GM23338 (cell line): ENCODE measurements around the gene DAPK1. TPM values are rescaled to one million over a fixed set of nuclear protein-coding genes. Genes with fewer than 3 reads are reported as not detected.

Experiments used
- ATAC-seq: fragments of 200-7000 bp; cut with Tn5 transposase; 3 replicates; pipeline ENCODE4 v1.9.1; 2020
- DNase-seq: peaks from one replicate; pipeline ENCODE4 v3.0.0-alpha.2; 2015; ENCODE audit warnings: low spot score
- H2AFZ ChIP-seq: fragments of 200-600 bp; sonication (generic); 2 replicates; pipeline ENCODE4 v1.8.0; 2016; ENCODE audit warnings: antibody characterized with exemption, mild to moderate bottlenecking, moderate library complexity
- H3F3A ChIP-seq: fragments of 200-600 bp; sonication (generic); replicated peaks from 2 replicates; pipeline ENCODE4 v1.8.0; 2017; ENCODE audit warnings: antibody characterized with exemption, mixed run types, low read depth
- H3K27ac ChIP-seq: fragments of 200-600 bp; sonication (generic); 2 replicates; pipeline ENCODE4 v1.6.1; 2016; ENCODE audit warnings: low read depth
- H3K27me3 ChIP-seq: fragments of 200-600 bp; sonication (generic); 2 replicates; pipeline ENCODE4 v1.8.0; 2016; ENCODE audit warnings: mild to moderate bottlenecking, mixed run types, moderate library complexity; ENCODE audit not compliant: insufficient read depth
- H3K36me3 ChIP-seq: fragments of 200-600 bp; sonication (generic); 2 replicates; pipeline ENCODE4 v1.8.0; 2016; ENCODE audit warnings: mild to moderate bottlenecking; ENCODE audit not compliant: insufficient read depth
- H3K4me1 ChIP-seq: fragments of 200-600 bp; sonication (generic); 2 replicates; pipeline ENCODE4 v1.8.0; 2016; ENCODE audit warnings: mild to moderate bottlenecking, moderate library complexity; ENCODE audit not compliant: insufficient read depth
- H3K4me2 ChIP-seq: fragments of 200-600 bp; sonication (generic); 2 replicates; pipeline ENCODE4 v1.7.1; 2017; ENCODE audit warnings: mixed run types
- H3K4me3 ChIP-seq: fragments of 200-600 bp; sonication (generic); 2 replicates; pipeline ENCODE4 v1.6.1; 2016; ENCODE audit warnings: mixed run types
- H3K79me2 ChIP-seq: fragments of 200-600 bp; sonication (generic); replicated peaks from 2 replicates; pipeline ENCODE4 v1.8.0; 2017; ENCODE audit warnings: mild to moderate bottlenecking; ENCODE audit not compliant: insufficient read depth
- H3K9me2 ChIP-seq: fragments of 200-600 bp; sonication (generic); 2 replicates; pipeline ENCODE4 v1.8.0; 2017; ENCODE audit not compliant: insufficient read depth
- H4K20me1 ChIP-seq: fragments of 200-600 bp; sonication (generic); replicated peaks from 2 replicates; pipeline ENCODE4 v1.8.0; 2017; ENCODE audit warnings: mild to moderate bottlenecking; ENCODE audit not compliant: insufficient read depth
- H3K27ac Mint-ChIP-seq: 2 replicates; pipeline ENCODE4 v1.8.0; 2020; ENCODE audit warnings: inconsistent platforms, mild to moderate bottlenecking, moderate library complexity, mixed read lengths
- H3K27me3 Mint-ChIP-seq: 3 replicates; pipeline ENCODE4 v1.8.0; 2022; ENCODE audit warnings: low read depth, mild to moderate bottlenecking, moderate library complexity, mixed read lengths, inconsistent platforms; ENCODE audit not compliant: insufficient read depth, poor library complexity
- H3K36me3 Mint-ChIP-seq: 3 replicates; pipeline ENCODE4 v1.8.0; 2021; ENCODE audit warnings: low read depth, mild to moderate bottlenecking, inconsistent platforms, moderate library complexity, mixed read lengths
- H3K4me1 Mint-ChIP-seq: 3 replicates; pipeline ENCODE4 v1.8.0; 2020; ENCODE audit warnings: mild to moderate bottlenecking, inconsistent platforms, mixed read lengths
- H3K4me3 Mint-ChIP-seq: 3 replicates; pipeline ENCODE4 v1.8.0; 2021; ENCODE audit warnings: moderate library complexity, mild to moderate bottlenecking, inconsistent platforms, mixed read lengths
- H3K9me3 Mint-ChIP-seq: 3 replicates; pipeline ENCODE4 v1.8.0; 2020; ENCODE audit warnings: moderate library complexity, mild to moderate bottlenecking, inconsistent platforms, mixed read lengths
- CREB1 ChIP-seq: fragments of 250-450 bp; sonication (Bioruptor Pico); IDR thresholded peaks from 2 replicates; pipeline ENCODE4 v1.5.0; 2020; ENCODE audit warnings: low read depth, mild to moderate bottlenecking, moderate library complexity
- EZH2 ChIP-seq: fragments of 200-600 bp; sonication (generic); IDR thresholded peaks from one replicate; pipeline ENCODE4 v1.8.0; 2017; ENCODE audit warnings: antibody characterized with exemption, mild to moderate bottlenecking, low read depth; ENCODE audit not compliant: unreplicated experiment
- EZH2phosphoT487 ChIP-seq: fragments of 200-600 bp; sonication (generic); IDR thresholded peaks from one replicate; pipeline ENCODE4 v1.8.1; 2018; ENCODE audit warnings: antibody characterized with exemption; ENCODE audit not compliant: unreplicated experiment
- JUNB ChIP-seq: IDR thresholded peaks from one replicate; pipeline ENCODE4 v1.6.1; 2016; ENCODE audit warnings: antibody characterized with exemption; ENCODE audit not compliant: unreplicated experiment
- NANOG ChIP-seq: IDR thresholded peaks from 2 replicates; pipeline ENCODE4 v1.6.1; 2016; ENCODE audit warnings: antibody characterized with exemption, borderline replicate concordance
- POLR2AphosphoS5 ChIP-seq: IDR thresholded peaks from 2 replicates; pipeline ENCODE4 v1.6.1; 2016; ENCODE audit warnings: antibody characterized with exemption, low read depth
- STAT1 ChIP-seq: IDR thresholded peaks from one replicate; pipeline ENCODE4 v1.6.1; 2016; ENCODE audit warnings: antibody characterized with exemption; ENCODE audit not compliant: unreplicated experiment
- ZNF114 ChIP-seq: fragments of 250-450 bp; sonication (Bioruptor Pico); IDR thresholded peaks from 2 replicates; pipeline ENCODE4 v1.5.0; 2020; ENCODE audit warnings: mild to moderate bottlenecking, moderate library complexity
- ZNF331 ChIP-seq: fragments of 250-450 bp; sonication (Bioruptor Pico); IDR thresholded peaks from 2 replicates; pipeline ENCODE4 v1.5.0; 2020; ENCODE audit warnings: low read depth, mild to moderate bottlenecking, moderate library complexity
- polyA plus RNA-seq: library from polyadenylated mRNA; unstranded; fragments of >200 nt; fragmentation: Nextera tagmentation; extraction: Ambion mirVana; gene quantifications from 2 replicates; pipeline ENCODE4 v1.2.1, GENCODE V29; 2016
- total RNA-seq: library from RNA; depleted of rRNA; stranded (reverse); fragments of >200 nt; shearing (Covaris generic); gene quantifications from 2 replicates; pipeline ENCODE4 v1.2.3, GENCODE V29; 2014
- TF ChIP-seq, protein P1 (sequence below): IDR thresholded peaks from one replicate; pipeline ENCODE4 v1.6.1; 2018; ENCODE audit warnings: antibody characterized with exemption; ENCODE audit not compliant: unreplicated experiment
- TF ChIP-seq, protein P2 (sequence below): fragments of 250-450 bp; sonication (Bioruptor Pico); IDR thresholded peaks from 2 replicates; pipeline ENCODE4 v1.5.0; 2020; ENCODE audit warnings: mild to moderate bottlenecking, moderate library complexity
- TF ChIP-seq, protein P3 (sequence below), 2 experiments: fragments of 200-600 bp in 1 of 2; sonication (generic) in 1 of 2; conservative IDR thresholded peaks; 2 replicates each; pipeline versions ENCODE4 v1.5.1 to v1.6.1; 2016 to 2017; ENCODE audit warnings: antibody characterized with exemption in 2 of 2, low read depth in 2 of 2, mild to moderate bottlenecking in 2 of 2, moderate library complexity in 1 of 2
- TF ChIP-seq, protein P4 (sequence below): IDR thresholded peaks from 2 replicates; pipeline ENCODE4 v1.6.1; 2016; ENCODE audit warnings: antibody characterized with exemption

DAPK1 gene
- total and polyA plus RNA-seq, 2 experiments from 2014 or later = 37.0 to 134 TPM

DNA sequence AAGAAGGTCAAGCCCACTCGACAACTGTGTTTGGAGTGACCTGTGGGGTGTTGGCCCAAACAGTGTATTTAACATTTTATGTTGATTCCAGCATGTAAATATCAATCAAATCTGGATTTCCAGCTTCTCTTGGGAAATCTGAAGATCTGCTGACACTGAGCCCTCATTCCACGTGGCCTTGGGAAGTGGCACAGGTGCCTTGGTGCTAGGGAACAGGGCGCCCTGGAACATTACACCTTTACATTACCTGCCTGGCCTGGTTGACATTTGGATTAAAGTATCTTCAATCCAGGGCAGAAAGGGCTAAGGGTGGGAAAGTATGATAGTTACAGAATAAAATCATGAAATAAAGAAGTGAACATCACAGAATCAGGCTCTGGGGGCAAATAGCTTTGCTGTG, 143.4 kb downstream of the DAPK1 start:
- H3K4me2 ChIP-seq = no peak overlapping the region
- H4K20me1 ChIP-seq = peaks cover 6% of the 10 kb centered on the region
- Mint-ChIP-seq H3K27ac (no peak overlapping the region), H3K4me1 (peaks cover 21% of the 10 kb centered on the region), H3K36me3 (peaks cover 64% of the 10 kb centered on the region), H3K9me3 (no peaks in the 10 kb centered on the region), H3K27me3 (peaks cover 8% of the 10 kb centered on the region), H3K4me3 (no peak overlapping the region)
- no peaks in the 10 kb centered on the region for H3K27me3 ChIP-seq
- peaks cover 43% of the 10 kb centered on the region for H3K36me3 ChIP-seq
- 0 out of 2 replicates have a peak overlapping the region, but pooled peaks have one; percentile 27 for H3K27ac ChIP-seq
- H3K4me1 ChIP-seq = peaks cover 26% of the 10 kb centered on the region
- 0 out of 2 replicates have a peak, but pooled peaks cover 3% of the 10 kb centered on the region for H3F3A ChIP-seq
- H3K79me2 ChIP-seq = no peaks in the 10 kb centered on the region; the same call in 1 of the 2 replicates
- DNase-seq (no peak), ATAC-seq (no peak)
- H3K4me3 ChIP-seq = no peak overlapping the region
- TF ChIP-seq POLR2AphosphoS5 (no peak), NANOG (no peak), EZH2 (no peak), ZNF331 (no peak), CREB1 (CRISPR knock-in tag) (no peak), EZH2phosphoT487 (no peak), ZNF114 (CRISPR knock-in tag) (no peak), JUNB (no peak), STAT1 (no peak)
- TF ChIP-seq, protein P1, sequence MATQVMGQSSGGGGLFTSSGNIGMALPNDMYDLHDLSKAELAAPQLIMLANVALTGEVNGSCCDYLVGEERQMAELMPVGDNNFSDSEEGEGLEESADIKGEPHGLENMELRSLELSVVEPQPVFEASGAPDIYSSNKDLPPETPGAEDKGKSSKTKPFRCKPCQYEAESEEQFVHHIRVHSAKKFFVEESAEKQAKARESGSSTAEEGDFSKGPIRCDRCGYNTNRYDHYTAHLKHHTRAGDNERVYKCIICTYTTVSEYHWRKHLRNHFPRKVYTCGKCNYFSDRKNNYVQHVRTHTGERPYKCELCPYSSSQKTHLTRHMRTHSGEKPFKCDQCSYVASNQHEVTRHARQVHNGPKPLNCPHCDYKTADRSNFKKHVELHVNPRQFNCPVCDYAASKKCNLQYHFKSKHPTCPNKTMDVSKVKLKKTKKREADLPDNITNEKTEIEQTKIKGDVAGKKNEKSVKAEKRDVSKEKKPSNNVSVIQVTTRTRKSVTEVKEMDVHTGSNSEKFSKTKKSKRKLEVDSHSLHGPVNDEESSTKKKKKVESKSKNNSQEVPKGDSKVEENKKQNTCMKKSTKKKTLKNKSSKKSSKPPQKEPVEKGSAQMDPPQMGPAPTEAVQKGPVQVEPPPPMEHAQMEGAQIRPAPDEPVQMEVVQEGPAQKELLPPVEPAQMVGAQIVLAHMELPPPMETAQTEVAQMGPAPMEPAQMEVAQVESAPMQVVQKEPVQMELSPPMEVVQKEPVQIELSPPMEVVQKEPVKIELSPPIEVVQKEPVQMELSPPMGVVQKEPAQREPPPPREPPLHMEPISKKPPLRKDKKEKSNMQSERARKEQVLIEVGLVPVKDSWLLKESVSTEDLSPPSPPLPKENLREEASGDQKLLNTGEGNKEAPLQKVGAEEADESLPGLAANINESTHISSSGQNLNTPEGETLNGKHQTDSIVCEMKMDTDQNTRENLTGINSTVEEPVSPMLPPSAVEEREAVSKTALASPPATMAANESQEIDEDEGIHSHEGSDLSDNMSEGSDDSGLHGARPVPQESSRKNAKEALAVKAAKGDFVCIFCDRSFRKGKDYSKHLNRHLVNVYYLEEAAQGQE = no peak
- TF ChIP-seq, protein P2, sequence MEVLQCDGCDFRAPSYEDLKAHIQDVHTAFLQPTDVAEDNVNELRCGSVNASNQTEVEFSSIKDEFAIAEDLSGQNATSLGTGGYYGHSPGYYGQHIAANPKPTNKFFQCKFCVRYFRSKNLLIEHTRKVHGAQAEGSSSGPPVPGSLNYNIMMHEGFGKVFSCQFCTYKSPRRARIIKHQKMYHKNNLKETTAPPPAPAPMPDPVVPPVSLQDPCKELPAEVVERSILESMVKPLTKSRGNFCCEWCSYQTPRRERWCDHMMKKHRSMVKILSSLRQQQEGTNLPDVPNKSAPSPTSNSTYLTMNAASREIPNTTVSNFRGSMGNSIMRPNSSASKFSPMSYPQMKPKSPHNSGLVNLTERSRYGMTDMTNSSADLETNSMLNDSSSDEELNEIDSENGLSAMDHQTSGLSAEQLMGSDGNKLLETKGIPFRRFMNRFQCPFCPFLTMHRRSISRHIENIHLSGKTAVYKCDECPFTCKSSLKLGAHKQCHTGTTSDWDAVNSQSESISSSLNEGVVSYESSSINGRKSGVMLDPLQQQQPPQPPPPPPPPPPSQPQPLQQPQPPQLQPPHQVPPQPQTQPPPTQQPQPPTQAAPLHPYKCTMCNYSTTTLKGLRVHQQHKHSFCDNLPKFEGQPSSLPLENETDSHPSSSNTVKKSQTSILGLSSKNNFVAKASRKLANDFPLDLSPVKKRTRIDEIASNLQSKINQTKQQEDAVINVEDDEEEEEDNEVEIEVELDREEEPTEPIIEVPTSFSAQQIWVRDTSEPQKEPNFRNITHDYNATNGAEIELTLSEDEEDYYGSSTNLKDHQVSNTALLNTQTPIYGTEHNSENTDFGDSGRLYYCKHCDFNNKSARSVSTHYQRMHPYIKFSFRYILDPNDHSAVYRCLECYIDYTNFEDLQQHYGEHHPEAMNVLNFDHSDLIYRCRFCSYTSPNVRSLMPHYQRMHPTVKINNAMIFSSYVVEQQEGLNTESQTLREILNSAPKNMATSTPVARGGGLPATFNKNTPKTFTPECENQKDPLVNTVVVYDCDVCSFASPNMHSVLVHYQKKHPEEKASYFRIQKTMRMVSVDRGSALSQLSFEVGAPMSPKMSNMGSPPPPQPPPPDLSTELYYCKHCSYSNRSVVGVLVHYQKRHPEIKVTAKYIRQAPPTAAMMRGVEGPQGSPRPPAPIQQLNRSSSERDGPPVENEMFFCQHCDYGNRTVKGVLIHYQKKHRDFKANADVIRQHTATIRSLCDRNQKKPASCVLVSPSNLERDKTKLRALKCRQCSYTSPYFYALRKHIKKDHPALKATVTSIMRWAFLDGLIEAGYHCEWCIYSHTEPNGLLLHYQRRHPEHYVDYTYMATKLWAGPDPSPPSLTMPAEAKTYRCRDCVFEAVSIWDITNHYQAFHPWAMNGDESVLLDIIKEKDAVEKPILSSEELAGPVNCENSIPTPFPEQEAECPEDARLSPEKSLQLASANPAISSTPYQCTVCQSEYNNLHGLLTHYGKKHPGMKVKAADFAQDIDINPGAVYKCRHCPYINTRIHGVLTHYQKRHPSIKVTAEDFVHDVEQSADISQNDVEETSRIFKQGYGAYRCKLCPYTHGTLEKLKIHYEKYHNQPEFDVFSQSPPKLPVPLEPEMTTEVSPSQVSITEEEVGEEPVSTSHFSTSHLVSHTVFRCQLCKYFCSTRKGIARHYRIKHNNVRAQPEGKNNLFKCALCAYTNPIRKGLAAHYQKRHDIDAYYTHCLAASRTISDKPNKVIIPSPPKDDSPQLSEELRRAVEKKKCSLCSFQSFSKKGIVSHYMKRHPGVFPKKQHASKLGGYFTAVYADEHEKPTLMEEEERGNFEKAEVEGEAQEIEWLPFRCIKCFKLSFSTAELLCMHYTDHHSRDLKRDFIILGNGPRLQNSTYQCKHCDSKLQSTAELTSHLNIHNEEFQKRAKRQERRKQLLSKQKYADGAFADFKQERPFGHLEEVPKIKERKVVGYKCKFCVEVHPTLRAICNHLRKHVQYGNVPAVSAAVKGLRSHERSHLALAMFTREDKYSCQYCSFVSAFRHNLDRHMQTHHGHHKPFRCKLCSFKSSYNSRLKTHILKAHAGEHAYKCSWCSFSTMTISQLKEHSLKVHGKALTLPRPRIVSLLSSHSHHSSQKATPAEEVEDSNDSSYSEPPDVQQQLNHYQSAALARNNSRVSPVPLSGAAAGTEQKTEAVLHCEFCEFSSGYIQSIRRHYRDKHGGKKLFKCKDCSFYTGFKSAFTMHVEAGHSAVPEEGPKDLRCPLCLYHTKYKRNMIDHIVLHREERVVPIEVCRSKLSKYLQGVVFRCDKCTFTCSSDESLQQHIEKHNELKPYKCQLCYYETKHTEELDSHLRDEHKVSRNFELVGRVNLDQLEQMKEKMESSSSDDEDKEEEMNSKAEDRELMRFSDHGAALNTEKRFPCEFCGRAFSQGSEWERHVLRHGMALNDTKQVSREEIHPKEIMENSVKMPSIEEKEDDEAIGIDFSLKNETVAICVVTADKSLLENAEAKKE (CRISPR knock-in tag) = no peak
- TF ChIP-seq, protein P3, sequence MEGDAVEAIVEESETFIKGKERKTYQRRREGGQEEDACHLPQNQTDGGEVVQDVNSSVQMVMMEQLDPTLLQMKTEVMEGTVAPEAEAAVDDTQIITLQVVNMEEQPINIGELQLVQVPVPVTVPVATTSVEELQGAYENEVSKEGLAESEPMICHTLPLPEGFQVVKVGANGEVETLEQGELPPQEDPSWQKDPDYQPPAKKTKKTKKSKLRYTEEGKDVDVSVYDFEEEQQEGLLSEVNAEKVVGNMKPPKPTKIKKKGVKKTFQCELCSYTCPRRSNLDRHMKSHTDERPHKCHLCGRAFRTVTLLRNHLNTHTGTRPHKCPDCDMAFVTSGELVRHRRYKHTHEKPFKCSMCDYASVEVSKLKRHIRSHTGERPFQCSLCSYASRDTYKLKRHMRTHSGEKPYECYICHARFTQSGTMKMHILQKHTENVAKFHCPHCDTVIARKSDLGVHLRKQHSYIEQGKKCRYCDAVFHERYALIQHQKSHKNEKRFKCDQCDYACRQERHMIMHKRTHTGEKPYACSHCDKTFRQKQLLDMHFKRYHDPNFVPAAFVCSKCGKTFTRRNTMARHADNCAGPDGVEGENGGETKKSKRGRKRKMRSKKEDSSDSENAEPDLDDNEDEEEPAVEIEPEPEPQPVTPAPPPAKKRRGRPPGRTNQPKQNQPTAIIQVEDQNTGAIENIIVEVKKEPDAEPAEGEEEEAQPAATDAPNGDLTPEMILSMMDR (conservative IDR thresholded peaks at IDR 0.05; ENCODE audit: low read depth in 2 of 2) = no peak
- TF ChIP-seq, protein P4, sequence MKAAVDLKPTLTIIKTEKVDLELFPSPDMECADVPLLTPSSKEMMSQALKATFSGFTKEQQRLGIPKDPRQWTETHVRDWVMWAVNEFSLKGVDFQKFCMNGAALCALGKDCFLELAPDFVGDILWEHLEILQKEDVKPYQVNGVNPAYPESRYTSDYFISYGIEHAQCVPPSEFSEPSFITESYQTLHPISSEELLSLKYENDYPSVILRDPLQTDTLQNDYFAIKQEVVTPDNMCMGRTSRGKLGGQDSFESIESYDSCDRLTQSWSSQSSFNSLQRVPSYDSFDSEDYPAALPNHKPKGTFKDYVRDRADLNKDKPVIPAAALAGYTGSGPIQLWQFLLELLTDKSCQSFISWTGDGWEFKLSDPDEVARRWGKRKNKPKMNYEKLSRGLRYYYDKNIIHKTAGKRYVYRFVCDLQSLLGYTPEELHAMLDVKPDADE = no peak
- H3K9me2 ChIP-seq = no peaks in the 10 kb centered on the region
- H2AFZ ChIP-seq = no peak overlapping the region
